ENCODE data around the gene RGP1.

DNA sequence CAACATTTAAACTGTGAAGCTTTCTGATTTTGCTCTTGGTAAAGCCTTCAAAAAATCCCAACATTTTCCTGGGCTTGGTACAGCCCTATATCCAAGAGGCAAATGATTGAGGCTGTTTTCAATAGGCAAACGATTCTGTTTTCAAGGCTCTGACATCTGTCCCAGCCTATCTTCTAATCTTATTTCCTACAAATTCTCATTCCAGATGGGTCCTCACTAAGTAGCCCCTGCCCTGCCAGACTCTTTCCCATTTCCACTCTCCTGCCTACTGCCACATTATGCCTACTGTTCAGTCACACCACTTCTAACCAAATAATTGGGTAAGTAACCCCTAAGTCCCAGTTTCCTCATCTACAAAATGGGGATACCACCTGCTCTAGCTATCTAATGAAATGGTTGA, 3.5 kb upstream of the RGP1 start:
- no peak for TF ChIP-seq WHSC1 (IDR thresholded peaks at IDR 0.05; ENCODE audit: low read length)
- TF ChIP-seq POLR3G (IDR thresholded peaks at IDR 0.05; ENCODE audit: extremely low read depth, insufficient read length, insufficient replicate concordance), result no peak
